ENCODE data around the gene FAM174C.

The FAM174C gene

GRCh38 chr19:1274852-1275259 lies 474 bp upstream of the FAM174C start:
- in situ Hi-C loops (cut with MboI; ENCODE audit: low sequenced_read_pairs, unreplicated experiment): no loop called here
- no peak for TF ChIP-seq CTCF (IDR thresholded peaks at IDR 0.05; ENCODE audit: borderline replicate concordance, control extremely low read depth, extremely low read depth, insufficient read depth, missing control alignments)
- DNase-seq (ENCODE audit: low spot score): no peak

GRCh38 chr19:1275976-1276627 lies 772 bp downstream of the FAM174C start:
- no peak for DNase-seq (ENCODE audit: low spot score)
- in situ Hi-C loops (cut with MboI; ENCODE audit: low sequenced_read_pairs, unreplicated experiment): no loop called here
- no peak for TF ChIP-seq CTCF (IDR thresholded peaks at IDR 0.05; ENCODE audit: borderline replicate concordance, control extremely low read depth, extremely low read depth, insufficient read depth, missing control alignments)

- TF ChIP-seq CTCF (IDR thresholded peaks at IDR 0.05; ENCODE audit: borderline replicate concordance, control extremely low read depth, extremely low read depth, insufficient read depth, missing control alignments): no peak
- no peak for DNase-seq (ENCODE audit: low spot score)
- in situ Hi-C loops (cut with MboI; ENCODE audit: low sequenced_read_pairs, unreplicated experiment): no loop called here
Measured at GRCh38 chr19:1276628-1277022, 1.3 kb downstream of the FAM174C start.

GRCh38 chr19:1277061-1277460 lies 1.7 kb downstream of the FAM174C start:
- no peak for TF ChIP-seq CTCF (IDR thresholded peaks at IDR 0.05; ENCODE audit: borderline replicate concordance, control extremely low read depth, extremely low read depth, insufficient read depth, missing control alignments)
- in situ Hi-C loops (cut with MboI; ENCODE audit: low sequenced_read_pairs, unreplicated experiment): no loop called here
- no peak for DNase-seq (ENCODE audit: low spot score)

GRCh38 chr19:1278074-1278473 lies 2.7 kb downstream of the FAM174C start:
- no peak for TF ChIP-seq CTCF (IDR thresholded peaks at IDR 0.05; ENCODE audit: borderline replicate concordance, control extremely low read depth, extremely low read depth, insufficient read depth, missing control alignments)
- in situ Hi-C loops (cut with MboI; ENCODE audit: low sequenced_read_pairs, unreplicated experiment): no loop called here
- DNase-seq (ENCODE audit: low spot score): no peak

GRCh38 chr19:1278713-1279660 lies 3.7 kb downstream of the FAM174C start:
- in situ Hi-C loops (cut with MboI; ENCODE audit: low sequenced_read_pairs, unreplicated experiment): no loop called here
- TF ChIP-seq CTCF (IDR thresholded peaks at IDR 0.05; ENCODE audit: borderline replicate concordance, control extremely low read depth, extremely low read depth, insufficient read depth, missing control alignments): no peak
- no peak for DNase-seq (ENCODE audit: low spot score)
